SK-N-MC (cell line): ENCODE measurements around the gene FIBP.
"Not testable (repeated sequence)": the region's sequence is repeated elsewhere in the genome, so short reads cannot be mapped to it uniquely, and the experiment has no call there.

Experiments used
- DNase-seq: peaks from one replicate; pipeline ENCODE4 v3.0.0-alpha.2; 2011; ENCODE audit warnings: low read depth, low spot score
- H3K27ac ChIP-seq: fragments of 200-600 bp; sonication (generic); 2 replicates; pipeline ENCODE4 v1.5.1; 2016; ENCODE audit warnings: mixed run types
- H3K36me3 ChIP-seq: fragments of 200-600 bp; sonication (generic); 2 replicates; pipeline ENCODE4 v1.6.1; 2017; ENCODE audit warnings: antibody characterized with exemption, low read length, mixed read lengths; ENCODE audit not compliant: insufficient read depth
- H3K4me3 ChIP-seq: fragments of 200-600 bp; sonication (generic); 2 replicates; pipeline ENCODE4 v1.5.1; 2016
- H3K9ac ChIP-seq: fragments of 200-600 bp; sonication (generic); 2 replicates; pipeline ENCODE4 v1.8.0; 2017; ENCODE audit warnings: mixed run types, mixed read lengths; ENCODE audit not compliant: insufficient read length
- H3K9me3 ChIP-seq: fragments of 200-600 bp; sonication (generic); 2 replicates; pipeline ENCODE4 v1.6.1; 2017; ENCODE audit warnings: low read depth, mild to moderate bottlenecking, antibody characterized with exemption, low read length, moderate library complexity, mixed read lengths
- EZH2 ChIP-seq: fragments of 200-600 bp; sonication (generic); IDR thresholded peaks from one replicate; pipeline ENCODE4 v1.6.1; 2017; ENCODE audit warnings: antibody characterized with exemption
- FOXP2 ChIP-seq: optimal IDR thresholded peaks from 2 replicates; pipeline ENCODE3; 2011; ENCODE audit warnings: mild to moderate bottlenecking, moderate library complexity; ENCODE audit not compliant: insufficient read depth; ENCODE audit errors: extremely low read length, control extremely low read depth
- POLR2AphosphoS5 ChIP-seq: IDR thresholded peaks from 2 replicates; pipeline ENCODE4 v1.6.1; 2012; ENCODE audit warnings: mild to moderate bottlenecking, low read depth, low read length, borderline replicate concordance

The FIBP gene

GRCh38 chr11:65896034-65896999 lies 8.0 kb upstream of the FIBP start:
- Histone ChIP-seq H3K27ac (no peak overlapping the region), H3K9ac (no peak overlapping the region), H3K36me3 (no peaks in the 10 kb centered on the region), H3K4me3 (no peak overlapping the region), H3K9me3 (no peaks in the 10 kb centered on the region)
- no peak for DNase-seq
- TF ChIP-seq POLR2AphosphoS5 (no peak), EZH2 (no peak), FOXP2 (no peak)

- no peak overlapping the region for H3K9ac ChIP-seq
- no peak overlapping the region for H3K27ac ChIP-seq
These were observed 7.3 kb upstream of the FIBP start for GRCh38 chr11:65895482-65895981.

GRCh38 chr11:65894034-65894591 lies 5.8 kb upstream of the FIBP start:
- no peak for DNase-seq
- H3K9ac ChIP-seq, result no peak overlapping the region
- TF ChIP-seq POLR2AphosphoS5 (no peak), EZH2 (no peak), FOXP2 (no peak)
- H3K4me3 ChIP-seq, result no peak overlapping the region
- H3K27ac ChIP-seq, result 0 out of 2 replicates have a peak overlapping the region, but pooled peaks have one; percentile 67
- H3K36me3 ChIP-seq, result no peaks in the 10 kb centered on the region
- no peaks in the 10 kb centered on the region for H3K9me3 ChIP-seq

More at GRCh38 chr11:65895482-65895981, 7.3 kb upstream of the FIBP start:
- H3K36me3 ChIP-seq, result no peaks in the 10 kb centered on the region
- no peak for DNase-seq
- no peaks in the 10 kb centered on the region for H3K9me3 ChIP-seq
- H3K4me3 ChIP-seq, result no peak overlapping the region
- TF ChIP-seq FOXP2 (no peak), EZH2 (no peak), POLR2AphosphoS5 (no peak)

GRCh38 chr11:65892661-65893317 lies 4.5 kb upstream of the FIBP start:
- Histone ChIP-seq H3K27ac (no peak overlapping the region), H3K9me3 (no peaks in the 10 kb centered on the region), H3K4me3 (peak overlapping the region; percentile 52), H3K9ac (no peak overlapping the region), H3K36me3 (no peaks in the 10 kb centered on the region)
- TF ChIP-seq POLR2AphosphoS5, result no peak; the same call in 1 of the 2 replicates
- TF ChIP-seq FOXP2, result no peak
- no peak for DNase-seq

GRCh38 chr11:65892137-65892540 lies 3.9 kb upstream of the FIBP start:
- Histone ChIP-seq H3K4me3 (peak overlapping the region; percentile 95), H3K9ac (peak overlapping the region; percentile 88)
- DNase-seq, H3K9me3 ChIP-seq, H3K36me3 ChIP-seq, H3K27ac ChIP-seq: not testable (repeated sequence)

GRCh38 chr11:65891219-65892136 lies 3.2 kb upstream of the FIBP start:
- H3K27ac ChIP-seq, result 0 out of 2 replicates have a peak overlapping the region, but pooled peaks have one; percentile 42
- TF ChIP-seq EZH2, result no peak
- 0 out of 2 replicates have a peak, but pooled peaks have one; percentile 15 for TF ChIP-seq POLR2AphosphoS5
- TF ChIP-seq FOXP2, result no peak
- DNase-seq, result no peak
- H3K9me3 ChIP-seq, result no peaks in the 10 kb centered on the region
- H3K4me3 ChIP-seq, result peak overlapping the region; percentile 95
- peak overlapping the region; percentile 88 for H3K9ac ChIP-seq
- H3K36me3 ChIP-seq, result peaks cover 2% of the 10 kb centered on the region; the same call in 1 of the 2 replicates

- Histone ChIP-seq H3K27ac (0 out of 2 replicates have a peak within 1 kb of the TSS, but pooled peaks have one; percentile 42), H3K4me3 (peak within 1 kb of the TSS; percentile 95), H3K36me3 (peaks cover 8% of the 10 kb centered on the region; the same call in 1 of the 2 replicates)
These were observed 2.3 kb upstream of the FIBP start, which contains the start of gene CCDC85B for GRCh38 chr11:65890324-65891218. TSS of gene CCDC85B (plus strand) at chr11:65890673. CDS start at chr11:65890784, 111 bp downstream.

More at GRCh38 chr11:65890324-65891218, 2.3 kb upstream of the FIBP start, which contains the start of gene CCDC85B:
- Histone ChIP-seq H3K9me3 (no peaks in the 10 kb centered on the region), H3K9ac (peak within 1 kb of the TSS; percentile 88)
- peak; percentile 53 for DNase-seq
- TF ChIP-seq FOXP2 (no peak), EZH2 (no peak), POLR2AphosphoS5 (peak; percentile 77)
